ENCODE measurements around the gene REG3A.

- TF ChIP-seq CTCF (IDR thresholded peaks at IDR 0.05 in 8 of 11, conservative IDR thresholded peaks at IDR 0.05 in 3 of 11) (no peak), POLR2AphosphoS5 (IDR thresholded peaks at IDR 0.05) (no peak), POLR2A (IDR thresholded peaks at IDR 0.05) (no peak)
Measured at GRCh38 chr2:79112269-79112668, 47.3 kb downstream of the REG3A start.

Measured in spleen (tissue), 7 donors.